Adrenal gland (tissue), 5 donors: ENCODE measurements around the gene TMEM266.

Experiments used
- POLR2A ChIP-seq, 2 donors: fragments of 450-650 bp; IDR thresholded peaks; one replicate each; pipeline ENCODE4 v1.6.1; 2017; ENCODE audit warnings: antibody characterized with exemption in 2 of 2, mild to moderate bottlenecking in 2 of 2, moderate library complexity in 1 of 2
- TF ChIP-seq, protein P1 (sequence below), 6 experiments: fragments of 450-650 bp in 4 of 6; fragments of 200-600 bp in 2 of 6; sonication (generic) in 1 of 6; IDR thresholded peaks; 1 replicate in 5 of 6; 2 replicates in 1 of 6; pipeline versions ENCODE4 v1.5.1 to v1.8.0; 2016 to 2021; ENCODE audit warnings: antibody characterized with exemption in 6 of 6, mild to moderate bottlenecking in 2 of 6, moderate library complexity in 1 of 6
- donor health status: DM: no; HTN: no; CAD: no.

DNA sequence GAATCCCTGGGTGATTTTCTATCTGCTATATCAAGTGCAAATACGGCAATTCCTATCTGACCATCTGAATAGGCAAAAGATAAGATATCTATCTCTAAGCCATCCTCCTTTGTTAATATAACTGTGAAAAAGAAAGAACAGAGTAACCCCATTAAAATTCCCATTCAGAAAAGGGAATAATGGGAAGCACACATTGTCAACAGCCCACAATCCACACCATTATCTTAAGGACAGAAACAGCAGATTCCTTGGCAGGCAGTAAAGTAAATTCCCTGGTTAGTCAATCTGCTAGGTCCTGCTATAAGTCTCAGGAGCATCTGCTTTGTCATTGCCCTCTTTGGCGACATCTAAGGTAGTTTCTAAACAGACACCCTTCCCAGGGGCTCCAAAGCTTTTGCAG lies 25.7 kb upstream of the TMEM266 start:
- TF ChIP-seq, protein P1, sequence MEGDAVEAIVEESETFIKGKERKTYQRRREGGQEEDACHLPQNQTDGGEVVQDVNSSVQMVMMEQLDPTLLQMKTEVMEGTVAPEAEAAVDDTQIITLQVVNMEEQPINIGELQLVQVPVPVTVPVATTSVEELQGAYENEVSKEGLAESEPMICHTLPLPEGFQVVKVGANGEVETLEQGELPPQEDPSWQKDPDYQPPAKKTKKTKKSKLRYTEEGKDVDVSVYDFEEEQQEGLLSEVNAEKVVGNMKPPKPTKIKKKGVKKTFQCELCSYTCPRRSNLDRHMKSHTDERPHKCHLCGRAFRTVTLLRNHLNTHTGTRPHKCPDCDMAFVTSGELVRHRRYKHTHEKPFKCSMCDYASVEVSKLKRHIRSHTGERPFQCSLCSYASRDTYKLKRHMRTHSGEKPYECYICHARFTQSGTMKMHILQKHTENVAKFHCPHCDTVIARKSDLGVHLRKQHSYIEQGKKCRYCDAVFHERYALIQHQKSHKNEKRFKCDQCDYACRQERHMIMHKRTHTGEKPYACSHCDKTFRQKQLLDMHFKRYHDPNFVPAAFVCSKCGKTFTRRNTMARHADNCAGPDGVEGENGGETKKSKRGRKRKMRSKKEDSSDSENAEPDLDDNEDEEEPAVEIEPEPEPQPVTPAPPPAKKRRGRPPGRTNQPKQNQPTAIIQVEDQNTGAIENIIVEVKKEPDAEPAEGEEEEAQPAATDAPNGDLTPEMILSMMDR (IDR thresholded peaks at IDR 0.05) = no peak
- no peak for TF ChIP-seq POLR2A (IDR thresholded peaks at IDR 0.05)
